ENCODE data around the gene SLC25A45. TPM values are rescaled to one million over a fixed set of nuclear protein-coding genes. Genes with fewer than 3 reads are reported as not detected.

SLC25A45 gene
- total and polyA plus RNA-seq, 9 donors = 2.7 to 8.7 (median 3.4) TPM

DNA sequence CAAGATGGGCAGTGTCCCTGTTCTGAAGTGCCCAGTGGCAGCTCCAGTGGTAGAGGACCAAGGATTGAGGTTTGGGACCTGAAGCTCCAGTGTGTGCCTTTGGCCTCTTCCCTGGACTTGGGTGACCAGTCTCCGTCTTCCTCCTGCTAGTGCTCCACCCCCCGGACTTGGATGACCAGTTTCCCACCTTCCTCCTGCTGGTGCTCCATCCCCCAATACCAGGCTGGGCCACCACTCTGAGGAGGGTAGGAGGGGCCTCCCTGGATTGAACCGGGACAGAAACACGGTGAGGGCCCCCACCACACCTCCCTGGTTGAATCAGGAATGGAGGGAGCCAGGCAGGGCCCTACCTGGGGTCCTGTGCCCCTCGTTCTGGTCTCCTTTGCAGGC lies 29.2 kb upstream of the SLC25A45 start:
- no peak overlapping the region for H3K27ac ChIP-seq
- H3K9me3 ChIP-seq = no peaks in the 10 kb centered on the region
- no peaks in the 10 kb centered on the region for H3K36me3 ChIP-seq
- peaks cover 2% of the 10 kb centered on the region for H3K4me1 ChIP-seq (ENCODE audit: insufficient read depth)
- TF ChIP-seq, protein P1, sequence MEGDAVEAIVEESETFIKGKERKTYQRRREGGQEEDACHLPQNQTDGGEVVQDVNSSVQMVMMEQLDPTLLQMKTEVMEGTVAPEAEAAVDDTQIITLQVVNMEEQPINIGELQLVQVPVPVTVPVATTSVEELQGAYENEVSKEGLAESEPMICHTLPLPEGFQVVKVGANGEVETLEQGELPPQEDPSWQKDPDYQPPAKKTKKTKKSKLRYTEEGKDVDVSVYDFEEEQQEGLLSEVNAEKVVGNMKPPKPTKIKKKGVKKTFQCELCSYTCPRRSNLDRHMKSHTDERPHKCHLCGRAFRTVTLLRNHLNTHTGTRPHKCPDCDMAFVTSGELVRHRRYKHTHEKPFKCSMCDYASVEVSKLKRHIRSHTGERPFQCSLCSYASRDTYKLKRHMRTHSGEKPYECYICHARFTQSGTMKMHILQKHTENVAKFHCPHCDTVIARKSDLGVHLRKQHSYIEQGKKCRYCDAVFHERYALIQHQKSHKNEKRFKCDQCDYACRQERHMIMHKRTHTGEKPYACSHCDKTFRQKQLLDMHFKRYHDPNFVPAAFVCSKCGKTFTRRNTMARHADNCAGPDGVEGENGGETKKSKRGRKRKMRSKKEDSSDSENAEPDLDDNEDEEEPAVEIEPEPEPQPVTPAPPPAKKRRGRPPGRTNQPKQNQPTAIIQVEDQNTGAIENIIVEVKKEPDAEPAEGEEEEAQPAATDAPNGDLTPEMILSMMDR (IDR thresholded peaks at IDR 0.05) = no peak
- no peak for TF ChIP-seq POLR2A (IDR thresholded peaks at IDR 0.05)
- no peak overlapping the region for H3K4me3 ChIP-seq
- intact Hi-C loops (cut with DNase I) = no loop called here
- no peaks in the 10 kb centered on the region for H3K27me3 ChIP-seq
- DNase-seq = peak in 1 of 5 donors; percentile 17
- WGBS, 3 donors = 66 to 81% (median 69%) methylated on average over 5 of the region's 5 CpGs

DNA sequence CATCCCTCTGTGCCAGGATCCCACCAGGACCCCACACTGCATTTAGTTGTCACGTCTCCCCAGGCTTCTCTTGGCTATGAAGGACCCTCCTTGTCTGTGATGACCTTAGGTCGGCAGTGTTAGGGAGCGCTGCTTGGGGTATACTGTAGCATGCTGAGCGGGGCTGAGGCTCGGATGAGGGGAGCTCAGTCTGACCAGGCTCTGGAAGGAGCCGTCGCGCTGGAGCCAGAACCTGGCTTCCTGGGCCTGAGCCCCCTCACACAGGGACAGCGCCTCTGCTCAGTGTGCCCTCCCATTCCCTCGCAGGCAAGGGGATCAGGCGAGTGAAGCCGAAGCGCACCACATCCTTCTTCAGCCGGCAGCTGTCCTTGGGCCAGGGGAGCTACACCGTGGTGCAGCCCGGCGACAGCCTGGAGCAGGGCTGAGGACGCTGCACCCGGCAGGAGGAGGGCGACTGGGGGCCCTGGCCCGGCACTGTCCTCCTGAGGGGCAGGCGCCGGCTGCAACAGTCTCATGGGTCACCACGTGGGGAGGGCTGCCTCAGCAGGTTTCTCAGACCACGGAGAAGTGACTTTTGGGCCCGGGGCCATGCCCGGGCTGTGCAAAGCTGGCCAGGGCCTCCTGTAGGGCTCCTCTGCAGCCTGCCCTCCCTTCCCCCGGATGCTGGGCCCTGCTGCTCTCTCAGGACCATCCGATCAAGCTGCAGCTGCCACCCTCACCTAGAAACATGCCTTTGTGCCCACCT lies 28.7 kb upstream of the SLC25A45 start:
- TF ChIP-seq EP300 (IDR thresholded peaks at IDR 0.05) (no peak), POLR2A (IDR thresholded peaks at IDR 0.05) (no peak)
- TF ChIP-seq, protein P1 (IDR thresholded peaks at IDR 0.05) = no peak
- peak in 3 of 5 donors; percentile 20 to 35 (median 23) for DNase-seq
- Histone ChIP-seq H3K4me1 (ENCODE audit: insufficient read depth) (peaks cover 2% of the 10 kb centered on the region), H3K9me3 (no peaks in the 10 kb centered on the region), H3K27me3 (no peaks in the 10 kb centered on the region), H3K36me3 (no peaks in the 10 kb centered on the region), H3K27ac (no peak overlapping the region), H3K4me3 (no peak overlapping the region)
- intact Hi-C loops (cut with DNase I) = no loop called here
- 83 to 84% (median 83%) methylated on average over 16 to 29 of the region's 29 CpGs for WGBS, 3 donors

DNA sequence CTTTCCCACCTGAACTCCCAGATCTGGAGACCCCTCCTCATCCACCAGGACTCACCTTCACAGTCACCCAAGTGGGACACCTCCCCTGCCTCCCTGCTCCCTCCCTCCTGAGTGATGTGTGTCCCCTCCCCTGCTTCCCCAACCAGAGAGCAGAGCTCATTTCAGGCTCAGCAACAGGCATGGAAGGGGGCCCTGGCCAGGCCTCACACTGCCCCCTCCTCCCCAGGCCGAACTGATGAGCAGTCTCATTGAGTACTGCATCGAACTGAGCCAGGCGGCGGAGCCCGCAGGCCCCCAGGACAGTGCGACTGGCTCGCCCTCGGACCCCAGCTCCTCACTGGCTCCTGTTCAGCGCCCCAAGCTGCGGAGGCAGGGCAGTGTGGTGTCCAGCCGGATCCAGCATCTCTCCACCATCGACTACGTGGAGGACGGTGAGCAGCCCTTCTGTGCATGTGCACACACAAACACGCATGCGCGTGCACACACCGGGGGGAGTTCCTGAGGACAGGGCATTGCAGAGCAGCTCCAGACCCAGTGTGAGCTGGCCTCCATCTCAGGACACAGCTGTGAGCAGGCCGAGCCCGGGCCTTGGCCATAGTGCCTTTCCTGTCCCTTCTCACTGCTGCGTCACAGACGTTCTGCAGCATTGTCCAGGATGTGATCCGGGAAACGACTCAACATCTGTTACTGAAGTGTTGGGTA lies 22.3 kb upstream of the SLC25A45 start:
- H3K4me1 ChIP-seq (ENCODE audit: insufficient read depth) = no peaks in the 10 kb centered on the region
- no peaks in the 10 kb centered on the region for H3K9me3 ChIP-seq
- H3K4me3 ChIP-seq = no peak overlapping the region
- 90 to 93% (median 91%) methylated on average over 24 of the region's 24 CpGs for WGBS, 3 donors
- TF ChIP-seq EP300 (IDR thresholded peaks at IDR 0.05) (no peak), POLR2A (IDR thresholded peaks at IDR 0.05) (no peak)
- TF ChIP-seq, protein P1 (IDR thresholded peaks at IDR 0.05) = no peak
- H3K27ac ChIP-seq = no peak overlapping the region
- DNase-seq = no peak
- H3K27me3 ChIP-seq = no peaks in the 10 kb centered on the region
- H3K36me3 ChIP-seq = no peaks in the 10 kb centered on the region
- intact Hi-C loops (cut with DNase I) = no loop called here

DNA sequence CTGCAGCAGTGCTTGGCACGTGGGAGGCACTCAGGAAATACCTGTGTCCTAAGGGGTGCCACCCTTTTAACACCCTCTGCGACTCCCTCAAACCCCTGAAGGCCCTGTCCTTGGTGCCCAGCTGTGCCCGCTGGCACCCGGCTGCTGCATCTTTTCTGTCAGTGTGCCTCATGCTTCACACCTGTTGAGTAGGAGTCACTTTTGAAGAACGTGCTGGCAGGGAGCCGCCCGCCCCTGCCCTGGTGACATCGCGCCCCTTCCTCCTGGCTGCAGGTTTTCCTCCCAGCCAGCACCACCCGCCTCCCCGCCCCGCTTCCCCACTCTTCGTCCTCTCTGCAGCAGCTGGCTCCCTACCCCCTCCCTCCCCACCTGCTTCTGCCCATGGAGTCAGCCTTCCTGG lies 21.8 kb upstream of the SLC25A45 start:
- no peaks in the 10 kb centered on the region for H3K36me3 ChIP-seq
- no peaks in the 10 kb centered on the region for H3K27me3 ChIP-seq
- intact Hi-C loops (cut with DNase I) = no loop called here
- 80 to 84% (median 81%) methylated on average over 13 of the region's 13 CpGs for WGBS, 3 donors
- TF ChIP-seq, protein P1 (IDR thresholded peaks at IDR 0.05) = no peak
- TF ChIP-seq POLR2A (IDR thresholded peaks at IDR 0.05) = no peak
- TF ChIP-seq EP300 (IDR thresholded peaks at IDR 0.05) = no peak
- H3K4me3 ChIP-seq = no peak overlapping the region
- no peaks in the 10 kb centered on the region for H3K4me1 ChIP-seq (ENCODE audit: insufficient read depth)
- no peak for DNase-seq
- H3K27ac ChIP-seq = no peak overlapping the region
- H3K9me3 ChIP-seq = no peaks in the 10 kb centered on the region
